ENCODE data around the gene CCDC122.

DNA sequence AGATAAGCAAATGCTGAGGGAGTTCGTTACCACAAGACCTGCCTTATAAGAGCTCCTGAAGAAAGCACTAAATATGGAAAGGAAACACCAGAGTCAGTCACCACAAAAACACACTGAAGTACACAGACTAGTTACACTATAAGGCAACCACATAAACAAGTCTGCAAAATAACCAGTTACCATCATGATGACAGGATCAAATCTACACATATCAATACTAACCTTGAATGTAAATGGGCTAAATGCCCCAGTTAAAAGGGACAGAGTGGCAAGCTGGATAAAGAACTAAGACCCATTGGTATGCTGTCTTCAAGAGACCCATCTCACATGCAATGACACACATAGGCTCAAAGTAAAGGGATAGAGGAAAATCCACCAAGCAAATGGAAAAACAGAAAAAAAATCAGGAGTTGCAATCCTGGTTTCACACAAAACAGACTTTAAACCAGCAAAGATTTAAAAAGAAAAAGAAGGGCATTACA lies 26.6 kb downstream of the CCDC122 start:
- TF ChIP-seq, protein P1, sequence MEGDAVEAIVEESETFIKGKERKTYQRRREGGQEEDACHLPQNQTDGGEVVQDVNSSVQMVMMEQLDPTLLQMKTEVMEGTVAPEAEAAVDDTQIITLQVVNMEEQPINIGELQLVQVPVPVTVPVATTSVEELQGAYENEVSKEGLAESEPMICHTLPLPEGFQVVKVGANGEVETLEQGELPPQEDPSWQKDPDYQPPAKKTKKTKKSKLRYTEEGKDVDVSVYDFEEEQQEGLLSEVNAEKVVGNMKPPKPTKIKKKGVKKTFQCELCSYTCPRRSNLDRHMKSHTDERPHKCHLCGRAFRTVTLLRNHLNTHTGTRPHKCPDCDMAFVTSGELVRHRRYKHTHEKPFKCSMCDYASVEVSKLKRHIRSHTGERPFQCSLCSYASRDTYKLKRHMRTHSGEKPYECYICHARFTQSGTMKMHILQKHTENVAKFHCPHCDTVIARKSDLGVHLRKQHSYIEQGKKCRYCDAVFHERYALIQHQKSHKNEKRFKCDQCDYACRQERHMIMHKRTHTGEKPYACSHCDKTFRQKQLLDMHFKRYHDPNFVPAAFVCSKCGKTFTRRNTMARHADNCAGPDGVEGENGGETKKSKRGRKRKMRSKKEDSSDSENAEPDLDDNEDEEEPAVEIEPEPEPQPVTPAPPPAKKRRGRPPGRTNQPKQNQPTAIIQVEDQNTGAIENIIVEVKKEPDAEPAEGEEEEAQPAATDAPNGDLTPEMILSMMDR (IDR thresholded peaks at IDR 0.05), result no peak
- TF ChIP-seq SMC3 (IDR thresholded peaks at IDR 0.05), result no peak
- no peak for TF ChIP-seq POLR2A (IDR thresholded peaks at IDR 0.05; ENCODE audit: low read length)
- TF ChIP-seq, protein P2, sequence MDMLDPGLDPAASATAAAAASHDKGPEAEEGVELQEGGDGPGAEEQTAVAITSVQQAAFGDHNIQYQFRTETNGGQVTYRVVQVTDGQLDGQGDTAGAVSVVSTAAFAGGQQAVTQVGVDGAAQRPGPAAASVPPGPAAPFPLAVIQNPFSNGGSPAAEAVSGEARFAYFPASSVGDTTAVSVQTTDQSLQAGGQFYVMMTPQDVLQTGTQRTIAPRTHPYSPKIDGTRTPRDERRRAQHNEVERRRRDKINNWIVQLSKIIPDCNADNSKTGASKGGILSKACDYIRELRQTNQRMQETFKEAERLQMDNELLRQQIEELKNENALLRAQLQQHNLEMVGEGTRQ (IDR thresholded peaks at IDR 0.05), result no peak

Data from A549 (cell line).